ENCODE measurements around the gene GBE1. TPM values are rescaled to one million over a fixed set of nuclear protein-coding genes. Genes with fewer than 3 reads are reported as not detected.

Gene GBE1
- polyA plus RNA-seq, 1 donor (not counting 4 experiments of a cell fraction or from before 2014, with no cell fraction given), result 30.2 TPM

DNA sequence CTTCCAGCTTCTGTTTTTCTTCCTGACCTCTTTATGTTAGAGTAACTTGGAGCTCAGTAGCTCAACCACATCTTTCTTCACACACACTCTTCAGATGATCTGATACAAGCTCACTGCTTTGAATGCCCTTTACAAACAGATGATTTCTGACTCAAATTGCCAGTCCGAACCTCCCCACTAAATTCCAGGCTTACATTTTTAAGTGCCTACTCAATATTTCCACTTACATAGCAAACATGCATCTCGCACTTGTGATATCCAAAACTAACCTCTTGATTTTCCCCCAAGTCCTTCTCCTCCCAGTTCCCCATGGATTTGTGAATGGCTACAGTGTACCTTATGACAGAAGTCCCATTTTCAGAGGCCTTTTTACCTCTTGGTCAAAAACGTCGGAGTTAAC, 139.1 kb downstream of the GBE1 start:
- no peak overlapping the region for H2AFZ ChIP-seq (ENCODE audit: control insufficient read depth, low read length)
- DNase-seq (ENCODE audit: low read depth, low spot score) (no peak), FAIRE-seq (no peak)
- TF ChIP-seq EZH2 (IDR thresholded peaks at IDR 0.05; ENCODE audit: low read length), result no peak
- TF ChIP-seq, protein P1, sequence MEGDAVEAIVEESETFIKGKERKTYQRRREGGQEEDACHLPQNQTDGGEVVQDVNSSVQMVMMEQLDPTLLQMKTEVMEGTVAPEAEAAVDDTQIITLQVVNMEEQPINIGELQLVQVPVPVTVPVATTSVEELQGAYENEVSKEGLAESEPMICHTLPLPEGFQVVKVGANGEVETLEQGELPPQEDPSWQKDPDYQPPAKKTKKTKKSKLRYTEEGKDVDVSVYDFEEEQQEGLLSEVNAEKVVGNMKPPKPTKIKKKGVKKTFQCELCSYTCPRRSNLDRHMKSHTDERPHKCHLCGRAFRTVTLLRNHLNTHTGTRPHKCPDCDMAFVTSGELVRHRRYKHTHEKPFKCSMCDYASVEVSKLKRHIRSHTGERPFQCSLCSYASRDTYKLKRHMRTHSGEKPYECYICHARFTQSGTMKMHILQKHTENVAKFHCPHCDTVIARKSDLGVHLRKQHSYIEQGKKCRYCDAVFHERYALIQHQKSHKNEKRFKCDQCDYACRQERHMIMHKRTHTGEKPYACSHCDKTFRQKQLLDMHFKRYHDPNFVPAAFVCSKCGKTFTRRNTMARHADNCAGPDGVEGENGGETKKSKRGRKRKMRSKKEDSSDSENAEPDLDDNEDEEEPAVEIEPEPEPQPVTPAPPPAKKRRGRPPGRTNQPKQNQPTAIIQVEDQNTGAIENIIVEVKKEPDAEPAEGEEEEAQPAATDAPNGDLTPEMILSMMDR (optimal IDR thresholded peaks at IDR 0.05 in 1 of 3, IDR thresholded peaks at IDR 0.05 in 1 of 3, conservative IDR thresholded peaks at IDR 0.05 in 1 of 3; ENCODE audit: extremely low read depth in 1 of 3, insufficient read depth in 2 of 3, low read length in 3 of 3), result no peak
- peaks cover 2% of the 10 kb centered on the region for H3K9me1 ChIP-seq (ENCODE audit: control insufficient read depth, extremely low read depth, insufficient read depth, low read length)
- H3K36me3 ChIP-seq (ENCODE audit: control insufficient read depth in 2 of 2, extremely low read depth in 1 of 2, insufficient read depth in 2 of 2, low read length in 2 of 2), result no peaks in the 10 kb centered on the region
- no peak overlapping the region for H3K9ac ChIP-seq (ENCODE audit: control insufficient read depth, extremely low read depth, insufficient read depth, low read length)
- no peaks in the 10 kb centered on the region for H3K79me2 ChIP-seq (ENCODE audit: control insufficient read depth, insufficient read depth, low read length)
- H3K27me3 ChIP-seq (ENCODE audit: control insufficient read depth, extremely low read depth, insufficient read depth, low read length), result no peaks in the 10 kb centered on the region
- H3K4me3 ChIP-seq (ENCODE audit: control insufficient read depth in 2 of 3, extremely low read depth in 1 of 3, insufficient read depth in 2 of 3, low read depth in 1 of 3, low read length in 3 of 3), result no peak overlapping the region
- no peaks in the 10 kb centered on the region for H4K20me1 ChIP-seq (ENCODE audit: control insufficient read depth, extremely low read depth, insufficient read depth, low read length)
- H3K27ac ChIP-seq (ENCODE audit: control insufficient read depth, insufficient read depth, low read length), result no peak overlapping the region
- no peaks in the 10 kb centered on the region for H3K9me3 ChIP-seq (ENCODE audit: control insufficient read depth, low read depth, low read length)
- dilution Hi-C loops (cut with MboI; ENCODE audit: extremely low pct_ligation_motif_present, low sequenced_read_pairs), result no loop called here
- no peaks in the 10 kb centered on the region for H3K4me1 ChIP-seq (ENCODE audit: control insufficient read depth, extremely low read depth, insufficient read depth, low read length)
- no peak overlapping the region for H3K4me2 ChIP-seq (ENCODE audit: control insufficient read depth, extremely low read depth, insufficient read depth, low read depth, low read length)

DNA sequence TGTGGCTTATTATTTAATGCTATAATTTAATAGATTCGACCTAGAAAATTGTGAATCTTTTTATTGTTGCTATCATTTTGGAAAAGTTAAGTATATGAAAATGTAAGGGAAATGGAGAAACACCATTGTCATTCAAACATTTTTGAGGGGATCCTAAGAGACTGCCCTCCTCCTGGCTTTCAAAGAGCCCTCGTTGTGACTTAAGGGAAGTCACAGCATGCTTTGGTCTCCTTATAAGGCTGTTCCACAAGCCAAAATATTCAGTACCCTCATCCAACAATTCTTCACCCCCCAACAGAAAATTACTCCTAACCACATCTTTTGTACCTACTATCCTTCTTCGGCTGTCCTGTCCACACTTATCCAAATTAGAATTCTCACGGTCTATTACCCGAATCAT, 140.2 kb downstream of the GBE1 start:
- H3K27me3 ChIP-seq (ENCODE audit: control insufficient read depth, extremely low read depth, insufficient read depth, low read length), result no peaks in the 10 kb centered on the region
- dilution Hi-C loops (cut with MboI; ENCODE audit: extremely low pct_ligation_motif_present, low sequenced_read_pairs), result no loop called here
- no peak for FAIRE-seq

More for the DNA sequence above, 140.2 kb downstream of the GBE1 start:
- H2AFZ ChIP-seq (ENCODE audit: control insufficient read depth, low read length), result no peak overlapping the region
- H3K4me1 ChIP-seq (ENCODE audit: control insufficient read depth, extremely low read depth, insufficient read depth, low read length), result no peaks in the 10 kb centered on the region
- no peak overlapping the region for H3K4me3 ChIP-seq (ENCODE audit: control insufficient read depth in 2 of 3, extremely low read depth in 1 of 3, insufficient read depth in 2 of 3, low read depth in 1 of 3, low read length in 3 of 3)
- no peak overlapping the region for H3K27ac ChIP-seq (ENCODE audit: control insufficient read depth, insufficient read depth, low read length)
- H3K9me3 ChIP-seq (ENCODE audit: control insufficient read depth, low read depth, low read length), result no peaks in the 10 kb centered on the region
- no peaks in the 10 kb centered on the region for H3K79me2 ChIP-seq (ENCODE audit: control insufficient read depth, insufficient read depth, low read length)
- no peak for TF ChIP-seq EZH2 (IDR thresholded peaks at IDR 0.05; ENCODE audit: low read length)
- TF ChIP-seq, protein P1 (optimal IDR thresholded peaks at IDR 0.05 in 1 of 3, IDR thresholded peaks at IDR 0.05 in 1 of 3, conservative IDR thresholded peaks at IDR 0.05 in 1 of 3; ENCODE audit: extremely low read depth in 1 of 3, insufficient read depth in 2 of 3, low read length in 3 of 3), result no peak
- peaks cover 2% of the 10 kb centered on the region for H3K9me1 ChIP-seq (ENCODE audit: control insufficient read depth, extremely low read depth, insufficient read depth, low read length)
- DNase-seq (ENCODE audit: low read depth, low spot score), result no peak
- H4K20me1 ChIP-seq (ENCODE audit: control insufficient read depth, extremely low read depth, insufficient read depth, low read length), result no peaks in the 10 kb centered on the region
- no peaks in the 10 kb centered on the region for H3K36me3 ChIP-seq (ENCODE audit: control insufficient read depth in 2 of 2, extremely low read depth in 1 of 2, insufficient read depth in 2 of 2, low read length in 2 of 2)
- H3K4me2 ChIP-seq (ENCODE audit: control insufficient read depth, extremely low read depth, insufficient read depth, low read depth, low read length), result no peak overlapping the region
- H3K9ac ChIP-seq (ENCODE audit: control insufficient read depth, extremely low read depth, insufficient read depth, low read length), result no peak overlapping the region

Data from keratinocyte (primary cell).